ENCODE results near the gene CSNK2A2.

CSNK2A2 gene

GRCh38 chr16:58198022-58198683 lies at the start of gene CSNK2A2:
CSNK2A2 (minus strand) TSS chr16:58198106; CDS start chr16:58197736, 370 bp downstream.
- DNase-seq = peak; percentile 91

- DNase-seq = no peak
Measured at GRCh38 chr16:58243528-58244004, 45.7 kb upstream of the CSNK2A2 start.

- DNase-seq = no peak
Measured at GRCh38 chr16:58236831-58237230, 38.9 kb upstream of the CSNK2A2 start.

GRCh38 chr16:58236231-58236690 lies 38.4 kb upstream of the CSNK2A2 start:
- peak; percentile 85 for DNase-seq

GRCh38 chr16:58235663-58236062 lies 37.8 kb upstream of the CSNK2A2 start:
- no peak for DNase-seq

GRCh38 chr16:58234831-58235595 lies 37.1 kb upstream of the CSNK2A2 start:
- DNase-seq = no peak

- no peak for DNase-seq
Measured at GRCh38 chr16:58230259-58230658, 32.4 kb upstream of the CSNK2A2 start.

- no peak for DNase-seq
Measured at GRCh38 chr16:58226790-58227189, 28.9 kb upstream of the CSNK2A2 start.

- DNase-seq = no peak
Measured at GRCh38 chr16:58225965-58226602, 28.2 kb upstream of the CSNK2A2 start.

GRCh38 chr16:58222532-58223316 lies 24.8 kb upstream of the CSNK2A2 start:
- DNase-seq = no peak

- DNase-seq = no peak
Measured at GRCh38 chr16:58219432-58219831, 21.5 kb upstream of the CSNK2A2 start.

GRCh38 chr16:58218786-58219185 lies 20.9 kb upstream of the CSNK2A2 start:
- no peak for DNase-seq

- no peak for DNase-seq
Measured at GRCh38 chr16:58217311-58217925, 19.5 kb upstream of the CSNK2A2 start.

GRCh38 chr16:58212824-58213655 lies 15.1 kb upstream of the CSNK2A2 start:
- DNase-seq = no peak

- DNase-seq = no peak
Measured at GRCh38 chr16:58211846-58212245, 13.9 kb upstream of the CSNK2A2 start.

- DNase-seq = no peak
Measured at GRCh38 chr16:58211245-58211644, 13.3 kb upstream of the CSNK2A2 start.

- DNase-seq = no peak
Measured at GRCh38 chr16:58205276-58206036, 7.5 kb upstream of the CSNK2A2 start.

GRCh38 chr16:58201163-58201562 lies 3.3 kb upstream of the CSNK2A2 start:
- no peak for DNase-seq

- DNase-seq = no peak
Measured at GRCh38 chr16:58200004-58200797, 2.3 kb upstream of the CSNK2A2 start.
